Neuronal stem cell (in vitro differentiated cells): ENCODE measurements around the gene NEK8.

Experiments
- DNase-seq: peaks from one replicate; pipeline ENCODE4 v3.0.0-alpha.2; 2013; ENCODE audit warnings: low spot score
- H2AFZ ChIP-seq: one replicate; pipeline ENCODE4 v1.6.1; 2013; ENCODE audit warnings: mild to moderate bottlenecking, low read length, inconsistent platforms
- H2AK5ac ChIP-seq: 2 replicates; pipeline ENCODE4 v1.6.1; 2013; ENCODE audit warnings: low read depth, mild to moderate bottlenecking, inconsistent platforms, low read length, moderate library complexity, mixed read lengths
- H2BK120ac ChIP-seq: 2 replicates; pipeline ENCODE4 v1.6.1; 2013; ENCODE audit warnings: low read depth, mild to moderate bottlenecking, inconsistent platforms, low read length, moderate library complexity, mixed read lengths
- H2BK12ac ChIP-seq: one replicate; pipeline ENCODE4 v1.6.1; 2013; ENCODE audit warnings: low read length, inconsistent platforms
- H2BK15ac ChIP-seq: 2 replicates; pipeline ENCODE4 v1.6.1; 2013; ENCODE audit warnings: mild to moderate bottlenecking, low read length, inconsistent platforms, mixed read lengths
- H2BK5ac ChIP-seq: one replicate; pipeline ENCODE4 v1.6.1; 2013; ENCODE audit warnings: inconsistent platforms, mild to moderate bottlenecking, low read length, moderate library complexity
- H3K14ac ChIP-seq: one replicate; pipeline ENCODE4 v1.6.1; 2013; ENCODE audit warnings: low read length, inconsistent platforms
- H3K18ac ChIP-seq: 2 replicates; pipeline ENCODE4 v1.6.1; 2013; ENCODE audit warnings: low read length, inconsistent platforms
- H3K23ac ChIP-seq: 2 replicates; pipeline ENCODE4 v1.6.1; 2013; ENCODE audit warnings: low read depth, mild to moderate bottlenecking, mixed read lengths, low read length, inconsistent platforms; ENCODE audit not compliant: poor library complexity
- H3K27ac ChIP-seq: replicated peaks from 3 replicates; pipeline ENCODE4 v1.5.1; 2013; ENCODE audit warnings: low read length, inconsistent platforms
- H3K27me3 ChIP-seq, 3 experiments: 2 replicates each; pipeline ENCODE4 v1.6.1; 2013; ENCODE audit warnings: low read length in 3 of 3, mild to moderate bottlenecking in 2 of 3, inconsistent platforms in 1 of 3, low read depth in 1 of 3, mixed read lengths in 1 of 3, moderate library complexity in 1 of 3; ENCODE audit not compliant: control insufficient read depth in 3 of 3, insufficient read depth in 3 of 3
- H3K36me3 ChIP-seq, 2 donors: replicated peaks in 1 of 2; 2 replicates each; pipeline ENCODE4 v1.6.1; 2013; ENCODE audit warnings: low read length in 2 of 2; ENCODE audit not compliant: control insufficient read depth in 2 of 2, insufficient read depth in 2 of 2
- H3K4ac ChIP-seq: 2 replicates; pipeline ENCODE4 v1.6.1; 2013; ENCODE audit warnings: inconsistent platforms, mild to moderate bottlenecking, low read length, moderate library complexity
- H3K4me1 ChIP-seq, 2 donors: 1 replicate in 1 of 2; 2 replicates in 1 of 2; pipeline ENCODE4 v1.6.1; 2013; ENCODE audit warnings: low read length in 2 of 2, low read depth in 1 of 2; ENCODE audit not compliant: control insufficient read depth in 2 of 2, insufficient read depth in 1 of 2
- H3K4me2 ChIP-seq: one replicate; pipeline ENCODE4 v1.6.1; 2013; ENCODE audit warnings: mild to moderate bottlenecking, low read length, inconsistent platforms; ENCODE audit not compliant: insufficient read depth, poor library complexity, severe bottlenecking
- H3K4me3 ChIP-seq, 2 donors: 2 replicates each; pipeline ENCODE4 v1.5.1; 2013; ENCODE audit warnings: low read length in 2 of 2, mild to moderate bottlenecking in 2 of 2, inconsistent platforms in 1 of 2, moderate library complexity in 1 of 2
- H3K79me1 ChIP-seq: one replicate; pipeline ENCODE4 v1.6.1; 2013; ENCODE audit warnings: low read depth, mild to moderate bottlenecking, inconsistent platforms, low read length, moderate library complexity
- H3K9ac ChIP-seq: one replicate; pipeline ENCODE4 v1.6.1; 2013; ENCODE audit warnings: mild to moderate bottlenecking, low read depth, low read length, inconsistent platforms; ENCODE audit not compliant: poor library complexity
- H3K9me3 ChIP-seq, 2 donors: replicated peaks in 1 of 2; 2 replicates each; pipeline versions ENCODE3 to v1.6.1; 2013; ENCODE audit warnings: low read length in 2 of 2, mild to moderate bottlenecking in 2 of 2, inconsistent platforms in 1 of 2, low read depth in 1 of 2, mixed read lengths in 1 of 2, moderate library complexity in 1 of 2; ENCODE audit not compliant: control insufficient read depth in 2 of 2, insufficient read depth in 1 of 2
- H4K8ac ChIP-seq: one replicate; pipeline ENCODE4 v1.6.1; 2013; ENCODE audit warnings: low read depth, mild to moderate bottlenecking, inconsistent platforms, low read length, moderate library complexity
- H4K91ac ChIP-seq: one replicate; pipeline ENCODE4 v1.6.1; 2013; ENCODE audit warnings: low read length, low read depth, mild to moderate bottlenecking, inconsistent platforms; ENCODE audit not compliant: poor library complexity
- WGBS, 2 donors: extraction: QIAGEN DNeasy Blood & Tissue Kit; methylation state at CpG; one replicate each; pipeline ENCODE4 v1.1.7; 2013; ENCODE audit warnings: missing lambda C conversion rate in 2 of 2, mixed read lengths in 1 of 2; ENCODE audit not compliant: insufficient read length in 2 of 2, insufficient replicate concordance in 1 of 2; ENCODE audit errors: extremely low coverage in 2 of 2; 5-methylcytosine and 5-hydroxymethylcytosine counted together

The NEK8 gene

GRCh38 chr17:28726226-28726626, 2.4 kb upstream of the NEK8 start, which contains the start of gene TLCD1:
TLCD1 (minus strand) TSS chr17:28726233; CDS start chr17:28726097, 136 bp downstream.
- Histone ChIP-seq H3K9ac (peak within 1 kb of the TSS; percentile 99), H3K4me1 (peaks cover 21 to 28% of the 10 kb centered on the region in 2 donors), H2BK5ac (peak within 1 kb of the TSS; percentile 96), H3K36me3 (peaks cover 29 to 42% of the 10 kb centered on the region in 2 donors), H2BK15ac (peak within 1 kb of the TSS; percentile 94), H3K9me3 (peaks cover 0 to 1% of the 10 kb centered on the region in 2 donors), H2BK120ac (peak within 1 kb of the TSS; percentile 23), H2AFZ (peak within 1 kb of the TSS; percentile 88), H3K4me2 (peak within 1 kb of the TSS; percentile 100), H3K27me3 (no peaks in the 10 kb centered on the region), H2AK5ac (peak within 1 kb of the TSS; percentile 88), H3K14ac (peak within 1 kb of the TSS; percentile 95), H4K8ac (no peak within 1 kb of the TSS), H2BK12ac (peak within 1 kb of the TSS; percentile 92), H3K27ac (peak within 1 kb of the TSS; percentile 96), H3K23ac (peak within 1 kb of the TSS; percentile 100), H3K4ac (peak within 1 kb of the TSS; percentile 87), H3K4me3 (peak within 1 kb of the TSS; percentile 61 to 87), H3K79me1 (peaks cover 6% of the 10 kb centered on the region), H4K91ac (peak within 1 kb of the TSS; percentile 99), H3K18ac (peak within 1 kb of the TSS; percentile 98)
- WGBS, 2 donors = no CpG with 5 or more reads among the region's 49 CpGs
- peak; percentile 81 for DNase-seq

GRCh38 chr17:28726627-28727491, 1.7 kb upstream of the NEK8 start:
- H3K4me2 ChIP-seq = peak overlapping the region; percentile 100
- no CpG with 5 or more reads among the region's 57 CpGs for WGBS, 2 donors
- H3K79me1 ChIP-seq = peaks cover 2% of the 10 kb centered on the region
- peaks cover 24 to 36% of the 10 kb centered on the region in 2 donors for H3K36me3 ChIP-seq
- no peak overlapping the region for H4K8ac ChIP-seq
- H3K23ac ChIP-seq = peak overlapping the region; percentile 52
- H3K4me1 ChIP-seq = peaks cover 17 to 24% of the 10 kb centered on the region in 2 donors
- peak overlapping the region; percentile 94 for H2BK15ac ChIP-seq
- no peak overlapping the region for H3K4ac ChIP-seq
- peak overlapping the region; percentile 88 for H2AK5ac ChIP-seq
- DNase-seq = peak; percentile 98
- H3K4me3 ChIP-seq = peak overlapping the region; percentile 61 to 83
- H2BK120ac ChIP-seq = peak overlapping the region; percentile 23
- no peaks in the 10 kb centered on the region for H3K27me3 ChIP-seq
- H3K18ac ChIP-seq = peak overlapping the region; percentile 94
- peaks cover 0 to 1% of the 10 kb centered on the region in 2 donors for H3K9me3 ChIP-seq
- no peak overlapping the region for H3K14ac ChIP-seq
- peak overlapping the region; percentile 90 for H3K9ac ChIP-seq
- peak overlapping the region; percentile 88 for H2AFZ ChIP-seq
- H2BK5ac ChIP-seq = peak overlapping the region; percentile 96
- H2BK12ac ChIP-seq = peak overlapping the region; percentile 14
- H3K27ac ChIP-seq = peak overlapping the region; percentile 90
- no peak overlapping the region for H4K91ac ChIP-seq

GRCh38 chr17:28729950-28730330, 1.4 kb downstream of the NEK8 start:
- Histone ChIP-seq H3K27ac (no peak overlapping the region), H2BK15ac (no peak overlapping the region), H3K4me3 (no peak overlapping the region), H3K9ac (no peak overlapping the region), H3K27me3 (no peaks in the 10 kb centered on the region), H2BK5ac (no peak overlapping the region), H3K23ac (no peak overlapping the region), H3K36me3 (peaks cover 3 to 15% of the 10 kb centered on the region in 2 donors), H3K9me3 (no peaks in the 10 kb centered on the region), H3K4ac (no peak overlapping the region), H2AFZ (no peak overlapping the region), H3K4me2 (no peak overlapping the region), H3K14ac (no peak overlapping the region), H4K91ac (no peak overlapping the region), H3K4me1 (peaks cover 5 to 7% of the 10 kb centered on the region in 2 donors), H3K79me1 (peaks cover 2% of the 10 kb centered on the region), H4K8ac (no peak overlapping the region), H3K18ac (no peak overlapping the region), H2AK5ac (no peak overlapping the region), H2BK12ac (no peak overlapping the region), H2BK120ac (no peak overlapping the region)
- WGBS, 2 donors = 100% methylated on average over 2 of the region's 11 CpGs; no CpG with 5 or more reads in 1 of the 2 donors
- no peak for DNase-seq

- no peak overlapping the region for H2BK5ac ChIP-seq
- no peaks in the 10 kb centered on the region for H3K27me3 ChIP-seq
- H3K14ac ChIP-seq = no peak overlapping the region
- H3K4me2 ChIP-seq = no peak overlapping the region
- no peak overlapping the region for H3K4ac ChIP-seq
- no peak overlapping the region for H2BK12ac ChIP-seq
- H2BK15ac ChIP-seq = no peak overlapping the region
- no peak overlapping the region for H4K8ac ChIP-seq
- H3K36me3 ChIP-seq = peaks cover 6 to 29% of the 10 kb centered on the region in 2 donors
- DNase-seq = no peak
- no peaks in the 10 kb centered on the region for H3K79me1 ChIP-seq
- no peak overlapping the region for H3K9ac ChIP-seq
- no peak overlapping the region for H2AFZ ChIP-seq
- H3K4me3 ChIP-seq = no peak overlapping the region
- H2BK120ac ChIP-seq = no peak overlapping the region
- no peak overlapping the region for H2AK5ac ChIP-seq
- no CpG with 5 or more reads among the region's 1 CpG for WGBS, 2 donors
- no peak overlapping the region for H3K18ac ChIP-seq
- H3K27ac ChIP-seq = no peak overlapping the region
- H3K4me1 ChIP-seq = no peaks in the 10 kb centered on the region
- H4K91ac ChIP-seq = no peak overlapping the region
- peaks cover 0 to 3% of the 10 kb centered on the region in 2 donors for H3K9me3 ChIP-seq
- no peak overlapping the region for H3K23ac ChIP-seq
Measured at GRCh38 chr17:28733346-28733745, 4.8 kb downstream of the NEK8 start.
